ENCODE data around the gene SH2D5.

The SH2D5 gene

GRCh38 chr1:20735581-20736111, 3.1 kb upstream of the SH2D5 start:
- H2AK5ac ChIP-seq (ENCODE audit: low read length), result no peak overlapping the region
- no peak overlapping the region for H3K27ac ChIP-seq (ENCODE audit: low read depth, low read length)
- peaks cover 19% of the 10 kb centered on the region for H3K27me3 ChIP-seq (ENCODE audit: insufficient read depth, low read length)
- DNase-seq, result peak in 1 of 2 donors; percentile 45
- peaks cover 2% of the 10 kb centered on the region for H3K79me2 ChIP-seq (ENCODE audit: control insufficient read depth, insufficient read depth, low read length, poor library complexity)
- peaks cover 10% of the 10 kb centered on the region for H3K79me1 ChIP-seq (ENCODE audit: low read length)
- peaks cover 9 to 16% of the 10 kb centered on the region in 2 experiments for H3K36me3 ChIP-seq (ENCODE audit: control insufficient read depth in 1 of 2, insufficient read depth in 2 of 2, low read length in 2 of 2)
- no peak overlapping the region for H3K18ac ChIP-seq (ENCODE audit: low read length)
- H4K12ac ChIP-seq (ENCODE audit: low read depth, low read length), result no peak overlapping the region
- no peak overlapping the region for H2BK5ac ChIP-seq (ENCODE audit: low read depth, low read length, poor library complexity)
- WGBS (ENCODE audit: extremely low coverage, insufficient coverage, insufficient read length), result no CpG with 5 or more reads among the region's 7 CpGs
- no peak overlapping the region for H2BK120ac ChIP-seq (ENCODE audit: insufficient read depth, low read length, poor library complexity)
- peaks cover 12 to 13% of the 10 kb centered on the region in 2 experiments for H3K4me1 ChIP-seq (ENCODE audit: control insufficient read depth in 1 of 2, insufficient read depth in 2 of 2, low read length in 2 of 2)
- H3K23ac ChIP-seq (ENCODE audit: low read length), result no peak overlapping the region
- H2BK12ac ChIP-seq (ENCODE audit: low read length), result no peak overlapping the region
- H2AFZ ChIP-seq (ENCODE audit: insufficient read depth, low read length, poor library complexity), result no peak overlapping the region
- no peak overlapping the region for H3K9ac ChIP-seq (ENCODE audit: low read length)
- H4K8ac ChIP-seq (ENCODE audit: low read depth, low read length), result no peak overlapping the region
- no peak overlapping the region for H3K14ac ChIP-seq (ENCODE audit: low read length)
- H3K4me3 ChIP-seq (ENCODE audit: low read depth, low read length), result no peak overlapping the region
- no peak overlapping the region for H4K91ac ChIP-seq (ENCODE audit: low read depth, low read length)
- H3K4ac ChIP-seq (ENCODE audit: low read depth, low read length), result no peak overlapping the region
- no peak overlapping the region for H3K4me2 ChIP-seq (ENCODE audit: low read length)
- H3K9me3 ChIP-seq (ENCODE audit: insufficient read depth, low read depth, low read length), result no peaks in the 10 kb centered on the region

- no peak overlapping the region for H2AK5ac ChIP-seq (ENCODE audit: low read length)
- no peak overlapping the region for H3K18ac ChIP-seq (ENCODE audit: low read length)
- H2BK5ac ChIP-seq (ENCODE audit: low read depth, low read length, poor library complexity), result no peak overlapping the region
- no peak overlapping the region for H3K4me3 ChIP-seq (ENCODE audit: low read depth, low read length)
- H2BK120ac ChIP-seq (ENCODE audit: insufficient read depth, low read length, poor library complexity), result no peak overlapping the region
- peaks cover 17 to 20% of the 10 kb centered on the region in 2 experiments for H3K4me1 ChIP-seq (ENCODE audit: control insufficient read depth in 1 of 2, insufficient read depth in 2 of 2, low read length in 2 of 2)
- H3K27ac ChIP-seq (ENCODE audit: low read depth, low read length), result peak overlapping the region; percentile 7
- peak overlapping the region; percentile 79 for H3K4me2 ChIP-seq (ENCODE audit: low read length)
- H3K79me2 ChIP-seq (ENCODE audit: control insufficient read depth, insufficient read depth, low read length, poor library complexity), result peaks cover 2% of the 10 kb centered on the region
- no peak overlapping the region for H3K14ac ChIP-seq (ENCODE audit: low read length)
- peak overlapping the region; percentile 66 for H4K91ac ChIP-seq (ENCODE audit: low read depth, low read length)
- no CpG with 5 or more reads among the region's 7 CpGs for WGBS (ENCODE audit: extremely low coverage, insufficient coverage, insufficient read length)
- no peak overlapping the region for H3K4ac ChIP-seq (ENCODE audit: low read depth, low read length)
- H3K9me3 ChIP-seq (ENCODE audit: insufficient read depth, low read depth, low read length), result no peaks in the 10 kb centered on the region
- peak overlapping the region; percentile 37 for H2BK12ac ChIP-seq (ENCODE audit: low read length)
- no peak overlapping the region for H4K12ac ChIP-seq (ENCODE audit: low read depth, low read length)
- no peak overlapping the region for H3K9ac ChIP-seq (ENCODE audit: low read length)
- H3K23ac ChIP-seq (ENCODE audit: low read length), result no peak overlapping the region
- peaks cover 25% of the 10 kb centered on the region for H3K27me3 ChIP-seq (ENCODE audit: insufficient read depth, low read length)
- H3K79me1 ChIP-seq (ENCODE audit: low read length), result peaks cover 15% of the 10 kb centered on the region
- DNase-seq, result no peak
- no peak overlapping the region for H2AFZ ChIP-seq (ENCODE audit: insufficient read depth, low read length, poor library complexity)
- peaks cover 2 to 11% of the 10 kb centered on the region in 2 experiments for H3K36me3 ChIP-seq (ENCODE audit: control insufficient read depth in 1 of 2, insufficient read depth in 2 of 2, low read length in 2 of 2)
- H4K8ac ChIP-seq (ENCODE audit: low read depth, low read length), result no peak overlapping the region
These were observed 965 bp upstream of the SH2D5 start for GRCh38 chr1:20733360-20733975.

GRCh38 chr1:20732071-20732587, 374 bp downstream of the SH2D5 start:
- Histone ChIP-seq H3K23ac (ENCODE audit: low read length) (no peak overlapping the region), H2BK5ac (ENCODE audit: low read depth, low read length, poor library complexity) (no peak overlapping the region), H2AK5ac (ENCODE audit: low read length) (peak overlapping the region; percentile 30), H3K27ac (ENCODE audit: low read depth, low read length) (no peak overlapping the region), H3K4me2 (ENCODE audit: low read length) (peak overlapping the region; percentile 79), H4K91ac (ENCODE audit: low read depth, low read length) (peak overlapping the region; percentile 71), H2AFZ (ENCODE audit: insufficient read depth, low read length, poor library complexity) (peak overlapping the region; percentile 31), H3K18ac (ENCODE audit: low read length) (no peak overlapping the region), H3K27me3 (ENCODE audit: insufficient read depth, low read length) (peaks cover 25% of the 10 kb centered on the region), H3K14ac (ENCODE audit: low read length) (peak overlapping the region; percentile 67), H3K4me1 (ENCODE audit: control insufficient read depth in 1 of 2, insufficient read depth in 2 of 2, low read length in 2 of 2) (peaks cover 19 to 23% of the 10 kb centered on the region in 2 experiments), H3K9ac (ENCODE audit: low read length) (no peak overlapping the region), H3K36me3 (ENCODE audit: control insufficient read depth in 1 of 2, insufficient read depth in 2 of 2, low read length in 2 of 2) (peaks cover 0 to 1% of the 10 kb centered on the region in 2 experiments), H3K4ac (ENCODE audit: low read depth, low read length) (no peak overlapping the region), H4K12ac (ENCODE audit: low read depth, low read length) (no peak overlapping the region), H3K79me2 (ENCODE audit: control insufficient read depth, insufficient read depth, low read length, poor library complexity) (peaks cover 2% of the 10 kb centered on the region), H3K9me3 (ENCODE audit: insufficient read depth, low read depth, low read length) (no peaks in the 10 kb centered on the region), H4K8ac (ENCODE audit: low read depth, low read length) (peak overlapping the region; percentile 55), H2BK12ac (ENCODE audit: low read length) (peak overlapping the region; percentile 34), H3K4me3 (ENCODE audit: low read depth, low read length) (peak overlapping the region; percentile 40), H3K79me1 (ENCODE audit: low read length) (peaks cover 19% of the 10 kb centered on the region), H2BK120ac (ENCODE audit: insufficient read depth, low read length, poor library complexity) (peak overlapping the region; percentile 3)
- DNase-seq, result peak in 1 of 2 donors; percentile 48
- no CpG with 5 or more reads among the region's 55 CpGs for WGBS (ENCODE audit: extremely low coverage, insufficient coverage, insufficient read length)

- Histone ChIP-seq H3K27ac (ENCODE audit: low read depth, low read length) (no peak overlapping the region), H3K9me3 (ENCODE audit: insufficient read depth, low read depth, low read length) (no peaks in the 10 kb centered on the region), H3K4me1 (ENCODE audit: control insufficient read depth in 1 of 2, insufficient read depth in 2 of 2, low read length in 2 of 2) (peaks cover 19 to 23% of the 10 kb centered on the region in 2 experiments), H3K36me3 (ENCODE audit: control insufficient read depth in 1 of 2, insufficient read depth in 2 of 2, low read length in 2 of 2) (no peaks in the 10 kb centered on the region), H3K14ac (ENCODE audit: low read length) (no peak overlapping the region), H2BK12ac (ENCODE audit: low read length) (no peak overlapping the region), H2AFZ (ENCODE audit: insufficient read depth, low read length, poor library complexity) (peak overlapping the region; percentile 51), H3K79me1 (ENCODE audit: low read length) (peaks cover 19% of the 10 kb centered on the region), H3K4me2 (ENCODE audit: low read length) (peak overlapping the region; percentile 79), H4K8ac (ENCODE audit: low read depth, low read length) (no peak overlapping the region), H3K4me3 (ENCODE audit: low read depth, low read length) (peak overlapping the region; percentile 40), H2AK5ac (ENCODE audit: low read length) (no peak overlapping the region), H3K4ac (ENCODE audit: low read depth, low read length) (no peak overlapping the region), H3K9ac (ENCODE audit: low read length) (no peak overlapping the region), H4K91ac (ENCODE audit: low read depth, low read length) (no peak overlapping the region), H2BK120ac (ENCODE audit: insufficient read depth, low read length, poor library complexity) (no peak overlapping the region), H3K18ac (ENCODE audit: low read length) (no peak overlapping the region), H4K12ac (ENCODE audit: low read depth, low read length) (no peak overlapping the region), H3K79me2 (ENCODE audit: control insufficient read depth, insufficient read depth, low read length, poor library complexity) (peaks cover 2% of the 10 kb centered on the region), H2BK5ac (ENCODE audit: low read depth, low read length, poor library complexity) (no peak overlapping the region), H3K23ac (ENCODE audit: low read length) (no peak overlapping the region), H3K27me3 (ENCODE audit: insufficient read depth, low read length) (peaks cover 25% of the 10 kb centered on the region)
- WGBS (ENCODE audit: extremely low coverage, insufficient coverage, insufficient read length), result no CpG with 5 or more reads among the region's 62 CpGs
- no peak for DNase-seq
These were observed 1.2 kb downstream of the SH2D5 start for GRCh38 chr1:20731057-20731991.
